K562 (cell line): ENCODE data around the gene ECM1.

Experiments
- BCOR ChIP-seq: fragments of 450-650 bp; IDR thresholded peaks from 2 replicates; pipeline ENCODE4 v1.6.1; 2016
- EHMT2 ChIP-seq: fragments of 450-650 bp; IDR thresholded peaks from 2 replicates; pipeline ENCODE4 v1.6.1; 2018; ENCODE audit warnings: antibody characterized with exemption
- ETV6 ChIP-seq, 3 experiments: fragments of 150-350 bp in 1 of 3; sonication (generic) in 1 of 3; formaldehyde crosslinking in 1 of 3; IDR thresholded peaks; 2 replicates each; pipeline versions ENCODE4 v1.6.1 to v1.8.0; 2014 to 2022; ENCODE audit warnings: borderline replicate concordance in 2 of 3, low read depth in 2 of 3, antibody characterized with exemption in 1 of 3, low read length in 1 of 3, mild to moderate bottlenecking in 1 of 3, missing genetic modification reagents in 1 of 3
- EZH2 ChIP-seq: IDR thresholded peaks from 2 replicates; pipeline ENCODE4 v1.6.1; 2012; ENCODE audit warnings: low read depth, mild to moderate bottlenecking, inconsistent platforms, low read length, borderline replicate concordance
- GATA2 ChIP-seq: sonication (generic); formaldehyde crosslinking; IDR thresholded peaks from 2 replicates; pipeline ENCODE4 v1.4.0; 2020; ENCODE audit warnings: mild to moderate bottlenecking, missing genetic modification reagents
- JUND ChIP-seq, 2 experiments: IDR thresholded peaks; 2 replicates in 1 of 2; 3 replicates in 1 of 2; pipeline ENCODE4 v1.6.1; 2011; ENCODE audit warnings: borderline replicate concordance in 2 of 2, low read depth in 2 of 2, low read length in 2 of 2, improper control_type of control experiment in 1 of 2, missing biosample characterization in 1 of 2, missing genetic modification characterization in 1 of 2, missing genetic modification reagents in 1 of 2
- NFE2L1 ChIP-seq: fragments of 450-650 bp; IDR thresholded peaks from 2 replicates; pipeline ENCODE4 v1.6.1; 2016; ENCODE audit warnings: missing genetic modification characterization, low read depth, mild to moderate bottlenecking, missing compliant biosample characterization, moderate library complexity, borderline replicate concordance
- SRSF1 ChIP-seq: fragments of 200-400 bp; formaldehyde crosslinking; IDR thresholded peaks from 2 replicates; pipeline ENCODE4 v1.6.1; 2017; ENCODE audit warnings: mild to moderate bottlenecking, low read depth, low read length, moderate library complexity
- ZBED1 ChIP-seq: IDR thresholded peaks from 2 replicates; pipeline ENCODE4 v1.6.1; 2014
- TF ChIP-seq, protein P1 (sequence below), 3 experiments: IDR thresholded peaks in 2 of 3; conservative IDR thresholded peaks in 1 of 3; 2 replicates each; pipeline ENCODE4 v1.5.1; 2011 to 2012; ENCODE audit warnings: low read length in 3 of 3, mild to moderate bottlenecking in 3 of 3, control low read depth in 2 of 3, improper control_type of control experiment in 1 of 3, inconsistent platforms in 1 of 3, low read depth in 1 of 3, mixed read lengths in 1 of 3, moderate library complexity in 1 of 3; ENCODE audit not compliant: insufficient read depth in 2 of 3
- TF ChIP-seq, protein P2 (sequence below): IDR thresholded peaks from 3 replicates; pipeline ENCODE4 v1.6.1; 2011; ENCODE audit warnings: borderline replicate concordance, mild to moderate bottlenecking, moderate library complexity; ENCODE audit not compliant: insufficient read length; ENCODE audit errors: extremely low read depth
- TF ChIP-seq, protein P3 (sequence below), 2 experiments: fragments of 450-650 bp in 1 of 2; sonication (generic) in 1 of 2; formaldehyde crosslinking in 1 of 2; IDR thresholded peaks in 1 of 2; conservative IDR thresholded peaks in 1 of 2; 2 replicates each; pipeline versions ENCODE4 v1.6.1 to v1.8.1; 2016 to 2023; ENCODE audit warnings: mild to moderate bottlenecking in 2 of 2, moderate library complexity in 2 of 2, inconsistent platforms in 1 of 2, missing genetic modification reagents in 1 of 2
- TF ChIP-seq, protein P4 (sequence below), 2 experiments: fragments of 450-650 bp in 1 of 2; IDR thresholded peaks; 2 replicates each; pipeline ENCODE4 v1.6.1; 2011 to 2017; ENCODE audit warnings: low read depth in 2 of 2, antibody characterized with exemption in 1 of 2, borderline replicate concordance in 1 of 2, low read length in 1 of 2, mild to moderate bottlenecking in 1 of 2, mixed read lengths in 1 of 2; ENCODE audit not compliant: control insufficient read depth in 1 of 2
- TF ChIP-seq, protein P5 (sequence below): fragments of 450-650 bp; IDR thresholded peaks from 2 replicates; pipeline ENCODE4 v1.6.1; 2016

DNA sequence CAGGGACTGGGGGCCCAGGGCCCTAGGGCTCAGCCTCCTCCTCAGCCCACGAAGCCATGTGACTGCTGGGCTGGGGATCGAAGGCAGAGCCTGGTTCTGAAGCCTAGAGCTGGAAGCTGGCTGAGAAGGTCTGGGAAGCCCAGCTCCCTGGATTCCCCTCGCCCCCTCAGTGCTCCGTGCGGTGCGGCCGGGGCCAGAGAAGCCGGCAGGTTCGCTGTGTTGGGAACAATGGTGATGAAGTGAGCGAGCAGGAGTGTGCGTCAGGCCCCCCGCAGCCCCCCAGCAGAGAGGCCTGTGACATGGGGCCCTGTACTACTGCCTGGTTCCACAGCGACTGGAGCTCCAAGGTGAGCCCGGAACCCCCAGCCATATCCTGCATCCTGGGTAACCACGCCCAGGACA lies 50.4 kb downstream of the ECM1 start:
- TF ChIP-seq JUND (IDR thresholded peaks at IDR 0.05; ENCODE audit: borderline replicate concordance, low read depth, low read length) (no peak), JUND (tag; IDR thresholded peaks at IDR 0.05; ENCODE audit: borderline replicate concordance, low read depth, low read length) (no peak), EZH2 (no peak), ZBED1 (no peak), EHMT2 (no peak), NFE2L1 (tag) (no peak), ETV6 (IDR thresholded peaks at IDR 0.05; ENCODE audit: borderline replicate concordance in 1 of 2, low read depth in 2 of 2, low read length in 1 of 2) (no peak), ETV6 (CRISPR knock-in tag; IDR thresholded peaks at IDR 0.05; ENCODE audit: borderline replicate concordance) (no peak), GATA2 (no peak), SRSF1 (no peak), BCOR (no peak)
- TF ChIP-seq, protein P1, sequence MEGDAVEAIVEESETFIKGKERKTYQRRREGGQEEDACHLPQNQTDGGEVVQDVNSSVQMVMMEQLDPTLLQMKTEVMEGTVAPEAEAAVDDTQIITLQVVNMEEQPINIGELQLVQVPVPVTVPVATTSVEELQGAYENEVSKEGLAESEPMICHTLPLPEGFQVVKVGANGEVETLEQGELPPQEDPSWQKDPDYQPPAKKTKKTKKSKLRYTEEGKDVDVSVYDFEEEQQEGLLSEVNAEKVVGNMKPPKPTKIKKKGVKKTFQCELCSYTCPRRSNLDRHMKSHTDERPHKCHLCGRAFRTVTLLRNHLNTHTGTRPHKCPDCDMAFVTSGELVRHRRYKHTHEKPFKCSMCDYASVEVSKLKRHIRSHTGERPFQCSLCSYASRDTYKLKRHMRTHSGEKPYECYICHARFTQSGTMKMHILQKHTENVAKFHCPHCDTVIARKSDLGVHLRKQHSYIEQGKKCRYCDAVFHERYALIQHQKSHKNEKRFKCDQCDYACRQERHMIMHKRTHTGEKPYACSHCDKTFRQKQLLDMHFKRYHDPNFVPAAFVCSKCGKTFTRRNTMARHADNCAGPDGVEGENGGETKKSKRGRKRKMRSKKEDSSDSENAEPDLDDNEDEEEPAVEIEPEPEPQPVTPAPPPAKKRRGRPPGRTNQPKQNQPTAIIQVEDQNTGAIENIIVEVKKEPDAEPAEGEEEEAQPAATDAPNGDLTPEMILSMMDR (IDR thresholded peaks at IDR 0.05 in 2 of 3, conservative IDR thresholded peaks at IDR 0.05 in 1 of 3; ENCODE audit: insufficient read depth in 2 of 3, low read depth in 1 of 3, low read length in 3 of 3), result no peak
- TF ChIP-seq, protein P2, sequence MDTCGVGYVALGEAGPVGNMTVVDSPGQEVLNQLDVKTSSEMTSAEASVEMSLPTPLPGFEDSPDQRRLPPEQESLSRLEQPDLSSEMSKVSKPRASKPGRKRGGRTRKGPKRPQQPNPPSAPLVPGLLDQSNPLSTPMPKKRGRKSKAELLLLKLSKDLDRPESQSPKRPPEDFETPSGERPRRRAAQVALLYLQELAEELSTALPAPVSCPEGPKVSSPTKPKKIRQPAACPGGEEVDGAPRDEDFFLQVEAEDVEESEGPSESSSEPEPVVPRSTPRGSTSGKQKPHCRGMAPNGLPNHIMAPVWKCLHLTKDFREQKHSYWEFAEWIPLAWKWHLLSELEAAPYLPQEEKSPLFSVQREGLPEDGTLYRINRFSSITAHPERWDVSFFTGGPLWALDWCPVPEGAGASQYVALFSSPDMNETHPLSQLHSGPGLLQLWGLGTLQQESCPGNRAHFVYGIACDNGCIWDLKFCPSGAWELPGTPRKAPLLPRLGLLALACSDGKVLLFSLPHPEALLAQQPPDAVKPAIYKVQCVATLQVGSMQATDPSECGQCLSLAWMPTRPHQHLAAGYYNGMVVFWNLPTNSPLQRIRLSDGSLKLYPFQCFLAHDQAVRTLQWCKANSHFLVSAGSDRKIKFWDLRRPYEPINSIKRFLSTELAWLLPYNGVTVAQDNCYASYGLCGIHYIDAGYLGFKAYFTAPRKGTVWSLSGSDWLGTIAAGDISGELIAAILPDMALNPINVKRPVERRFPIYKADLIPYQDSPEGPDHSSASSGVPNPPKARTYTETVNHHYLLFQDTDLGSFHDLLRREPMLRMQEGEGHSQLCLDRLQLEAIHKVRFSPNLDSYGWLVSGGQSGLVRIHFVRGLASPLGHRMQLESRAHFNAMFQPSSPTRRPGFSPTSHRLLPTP, result no peak
- TF ChIP-seq, protein P3, sequence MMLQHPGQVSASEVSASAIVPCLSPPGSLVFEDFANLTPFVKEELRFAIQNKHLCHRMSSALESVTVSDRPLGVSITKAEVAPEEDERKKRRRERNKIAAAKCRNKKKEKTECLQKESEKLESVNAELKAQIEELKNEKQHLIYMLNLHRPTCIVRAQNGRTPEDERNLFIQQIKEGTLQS (IDR thresholded peaks at IDR 0.05), result no peak
- TF ChIP-seq, protein P3 (CRISPR knock-in tag; conservative IDR thresholded peaks at IDR 0.05), result no peak
- TF ChIP-seq, protein P4, sequence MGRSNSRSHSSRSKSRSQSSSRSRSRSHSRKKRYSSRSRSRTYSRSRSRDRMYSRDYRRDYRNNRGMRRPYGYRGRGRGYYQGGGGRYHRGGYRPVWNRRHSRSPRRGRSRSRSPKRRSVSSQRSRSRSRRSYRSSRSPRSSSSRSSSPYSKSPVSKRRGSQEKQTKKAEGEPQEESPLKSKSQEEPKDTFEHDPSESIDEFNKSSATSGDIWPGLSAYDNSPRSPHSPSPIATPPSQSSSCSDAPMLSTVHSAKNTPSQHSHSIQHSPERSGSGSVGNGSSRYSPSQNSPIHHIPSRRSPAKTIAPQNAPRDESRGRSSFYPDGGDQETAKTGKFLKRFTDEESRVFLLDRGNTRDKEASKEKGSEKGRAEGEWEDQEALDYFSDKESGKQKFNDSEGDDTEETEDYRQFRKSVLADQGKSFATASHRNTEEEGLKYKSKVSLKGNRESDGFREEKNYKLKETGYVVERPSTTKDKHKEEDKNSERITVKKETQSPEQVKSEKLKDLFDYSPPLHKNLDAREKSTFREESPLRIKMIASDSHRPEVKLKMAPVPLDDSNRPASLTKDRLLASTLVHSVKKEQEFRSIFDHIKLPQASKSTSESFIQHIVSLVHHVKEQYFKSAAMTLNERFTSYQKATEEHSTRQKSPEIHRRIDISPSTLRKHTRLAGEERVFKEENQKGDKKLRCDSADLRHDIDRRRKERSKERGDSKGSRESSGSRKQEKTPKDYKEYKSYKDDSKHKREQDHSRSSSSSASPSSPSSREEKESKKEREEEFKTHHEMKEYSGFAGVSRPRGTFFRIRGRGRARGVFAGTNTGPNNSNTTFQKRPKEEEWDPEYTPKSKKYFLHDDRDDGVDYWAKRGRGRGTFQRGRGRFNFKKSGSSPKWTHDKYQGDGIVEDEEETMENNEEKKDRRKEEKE (IDR thresholded peaks at IDR 0.05; ENCODE audit: borderline replicate concordance in 1 of 2, control insufficient read depth in 1 of 2, low read depth in 2 of 2, low read length in 1 of 2), result no peak
- TF ChIP-seq, protein P5, sequence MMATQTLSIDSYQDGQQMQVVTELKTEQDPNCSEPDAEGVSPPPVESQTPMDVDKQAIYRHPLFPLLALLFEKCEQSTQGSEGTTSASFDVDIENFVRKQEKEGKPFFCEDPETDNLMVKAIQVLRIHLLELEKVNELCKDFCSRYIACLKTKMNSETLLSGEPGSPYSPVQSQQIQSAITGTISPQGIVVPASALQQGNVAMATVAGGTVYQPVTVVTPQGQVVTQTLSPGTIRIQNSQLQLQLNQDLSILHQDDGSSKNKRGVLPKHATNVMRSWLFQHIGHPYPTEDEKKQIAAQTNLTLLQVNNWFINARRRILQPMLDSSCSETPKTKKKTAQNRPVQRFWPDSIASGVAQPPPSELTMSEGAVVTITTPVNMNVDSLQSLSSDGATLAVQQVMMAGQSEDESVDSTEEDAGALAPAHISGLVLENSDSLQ, result no peak
